Endothelial cell of umbilical vein (primary cell): ENCODE results near the gene ZP4.

Experiments used
- CTCF ChIP-seq, 2 donors: IDR thresholded peaks; 1 replicate in 1 of 2; 2 replicates in 1 of 2; pipeline ENCODE4 v1.5.1; 2011; ENCODE audit warnings: low read length in 2 of 2, mild to moderate bottlenecking in 2 of 2, moderate library complexity in 2 of 2, control low read depth in 1 of 2, inconsistent platforms in 1 of 2, low read depth in 1 of 2; ENCODE audit not compliant: insufficient read depth in 1 of 2; ENCODE audit errors: extremely low read depth in 1 of 2
- EZH2 ChIP-seq: IDR thresholded peaks from 2 replicates; pipeline ENCODE4 v1.6.1; 2012; ENCODE audit warnings: borderline replicate concordance, low read depth, mild to moderate bottlenecking, moderate library complexity, low read length, inconsistent platforms; ENCODE audit not compliant: severe bottlenecking
- MYC ChIP-seq: IDR thresholded peaks from one replicate; pipeline ENCODE4 v1.6.1; 2011; ENCODE audit warnings: mild to moderate bottlenecking, low read depth, low read length
- POLR2A ChIP-seq: IDR thresholded peaks from 2 replicates; pipeline ENCODE4 v1.6.1; 2012; ENCODE audit warnings: low read depth, mild to moderate bottlenecking, control low read depth, low read length
- POLR2AphosphoS5 ChIP-seq: IDR thresholded peaks from 2 replicates; pipeline ENCODE4 v1.6.1; 2012; ENCODE audit warnings: low read depth, mild to moderate bottlenecking, control low read depth, low read length, moderate library complexity; ENCODE audit not compliant: insufficient read depth

GRCh38 chr1:237931581-237931980 lies 40.9 kb upstream of the ZP4 start:
- TF ChIP-seq CTCF (IDR thresholded peaks at IDR 0.05; ENCODE audit: extremely low read depth in 1 of 2, insufficient read depth in 1 of 2, low read depth in 1 of 2, low read length in 2 of 2) = no peak
- TF ChIP-seq POLR2AphosphoS5 = no peak
- TF ChIP-seq POLR2A = no peak
- no peak for TF ChIP-seq EZH2
- TF ChIP-seq MYC = no peak
